GM18907 (cell line): ENCODE measurements around the gene PEX26.
"Not testable (repeated sequence)": the region's sequence is repeated elsewhere in the genome, so short reads cannot be mapped to it uniquely, and the experiment has no call there.

Experiments used
- ATAC-seq: cut with Tn5 transposase; IDR thresholded peaks from one replicate; pipeline ENCODE4 v1.9.1; 2021; ENCODE audit warnings: mild to moderate bottlenecking, moderate library complexity; ENCODE audit not compliant: unreplicated experiment

PEX26 gene

GRCh38 chr22:18115906-18116371 lies 38.1 kb downstream of the PEX26 start:
- no peak for ATAC-seq

GRCh38 chr22:18116634-18117033 lies 38.8 kb downstream of the PEX26 start:
- ATAC-seq = no peak

GRCh38 chr22:18118345-18118915 lies 40.6 kb downstream of the PEX26 start:
- no peak for ATAC-seq

- ATAC-seq = no peak
Observed at GRCh38 chr22:18119409-18120110, 41.8 kb downstream of the PEX26 start.

- no peak for ATAC-seq
Observed at GRCh38 chr22:18120857-18121256, 43.1 kb downstream of the PEX26 start.

GRCh38 chr22:18121506-18121905 lies 43.7 kb downstream of the PEX26 start:
- ATAC-seq = no peak

GRCh38 chr22:18121954-18122554 lies 44.3 kb downstream of the PEX26 start:
- ATAC-seq = no peak

GRCh38 chr22:18123476-18124025 lies 45.8 kb downstream of the PEX26 start:
- ATAC-seq = not testable (repeated sequence)

GRCh38 chr22:18126606-18127005 lies 48.8 kb downstream of the PEX26 start:
- no peak for ATAC-seq

- ATAC-seq = no peak
Observed at GRCh38 chr22:18130018-18130417, 52.2 kb downstream of the PEX26 start.

GRCh38 chr22:18130699-18131429 lies 53.1 kb downstream of the PEX26 start:
- ATAC-seq = no peak

- no peak for ATAC-seq
Observed at GRCh38 chr22:18133452-18133851, 55.7 kb downstream of the PEX26 start.

- ATAC-seq = no peak
Observed at GRCh38 chr22:18136563-18137320, 59.0 kb downstream of the PEX26 start.

- ATAC-seq = not testable (repeated sequence)
Observed at GRCh38 chr22:18141004-18141403, 63.2 kb downstream of the PEX26 start.

- no peak for ATAC-seq
Observed at GRCh38 chr22:18144105-18144504, 66.3 kb downstream of the PEX26 start.

GRCh38 chr22:18145676-18146388 lies 68.0 kb downstream of the PEX26 start:
- no peak for ATAC-seq

- ATAC-seq = no peak
Observed at GRCh38 chr22:18146389-18146753, 68.6 kb downstream of the PEX26 start.

GRCh38 chr22:18147791-18148190 lies 70.0 kb downstream of the PEX26 start:
- no peak for ATAC-seq

- no peak for ATAC-seq
Observed at GRCh38 chr22:18148293-18148965, 70.6 kb downstream of the PEX26 start.
